Prostate gland (tissue), 2 donors: ENCODE results near the gene KDM4C. TPM values are rescaled to one million over a fixed set of nuclear protein-coding genes. Genes with fewer than 3 reads are reported as not detected.

Experiments used
- DNase-seq: peaks from one replicate; pipeline ENCODE4 v3.0.0-alpha.2; 2019; ENCODE audit warnings: low spot score
- H3K27ac ChIP-seq, 2 donors: fragments of 200-600 bp; sonication (generic); 2 replicates each; pipeline ENCODE4 v1.5.1; 2017 to 2019
- H3K27me3 ChIP-seq: fragments of 200-600 bp; sonication (generic); replicated peaks from 2 replicates; pipeline ENCODE4 v1.5.1; 2019; ENCODE audit not compliant: insufficient read depth
- H3K36me3 ChIP-seq, 2 donors: fragments of 200-600 bp; sonication (generic); 1 replicate in 1 of 2; 2 replicates in 1 of 2; pipeline versions ENCODE4 v1.5.1 to v1.8.1; 2017 to 2019
- H3K4me1 ChIP-seq: fragments of 200-600 bp; sonication (generic); replicated peaks from 2 replicates; pipeline ENCODE4 v1.5.1; 2019
- H3K4me3 ChIP-seq, 2 donors: fragments of 200-600 bp; sonication (generic); 2 replicates each; pipeline ENCODE4 v1.5.1; 2017 to 2019
- H3K9me3 ChIP-seq: fragments of 200-600 bp; sonication (generic); 2 replicates; pipeline ENCODE4 v1.5.1; 2017
- POLR2A ChIP-seq: fragments of 450-650 bp; IDR thresholded peaks from one replicate; pipeline ENCODE4 v1.6.1; 2016; ENCODE audit warnings: antibody characterized with exemption, mild to moderate bottlenecking
- POLR2AphosphoS5 ChIP-seq: sonication (generic); formaldehyde crosslinking; IDR thresholded peaks from one replicate; pipeline ENCODE4 v1.6.1; 2017; ENCODE audit warnings: antibody characterized with exemption
- WGBS: methylation state at CpG from one replicate; pipeline ENCODE4 v1.1.5; 2018; 5-methylcytosine and 5-hydroxymethylcytosine counted together
- intact Hi-C: fragments of 100-400 bp; cut with DNase I; formaldehyde crosslinking; loops from one replicate; pipeline ENCODE4 v1.14.2; 2022
- total RNA-seq, 2 donors: library from RNA; depleted of rRNA; stranded (reverse); fragments of >200 nt; gene quantifications; one replicate each; pipeline ENCODE4 v1.1.0, GENCODE V29; 2016
- TF ChIP-seq, protein P1 (sequence below), 4 experiments: fragments of 200-600 bp in 2 of 4; fragments of 450-650 bp in 2 of 4; sonication (generic) in 2 of 4; IDR thresholded peaks; 1 replicate in 3 of 4; 2 replicates in 1 of 4; pipeline ENCODE4 v1.5.1; 2016 to 2019; ENCODE audit warnings: antibody characterized with exemption in 4 of 4, mild to moderate bottlenecking in 2 of 4, moderate library complexity in 2 of 4

The KDM4C gene
- total RNA-seq, 2 donors from 2014 or later = 18.1 to 27.7 TPM

DNA sequence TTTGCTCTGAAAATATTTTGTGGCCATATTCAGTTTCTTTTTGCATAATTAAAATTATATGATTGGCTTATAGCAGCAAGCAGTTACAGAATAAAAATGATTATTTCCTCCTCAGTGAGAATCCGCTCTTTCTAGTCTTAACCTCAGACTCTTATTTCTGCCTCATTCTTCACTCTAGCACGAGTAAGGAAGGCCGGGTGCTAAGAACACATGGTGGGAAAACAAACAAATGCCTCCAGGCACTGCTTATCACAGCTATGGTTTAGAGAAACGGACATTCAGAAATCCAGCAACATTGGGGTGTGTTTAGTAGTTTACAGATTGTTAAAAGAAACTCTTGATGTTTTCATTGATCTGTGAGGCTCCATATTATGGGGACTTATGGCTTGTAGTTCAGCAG, 168.7 kb downstream of the KDM4C start:
- intact Hi-C loops = no loop called here
- TF ChIP-seq POLR2A = no peak
- TF ChIP-seq, protein P1, sequence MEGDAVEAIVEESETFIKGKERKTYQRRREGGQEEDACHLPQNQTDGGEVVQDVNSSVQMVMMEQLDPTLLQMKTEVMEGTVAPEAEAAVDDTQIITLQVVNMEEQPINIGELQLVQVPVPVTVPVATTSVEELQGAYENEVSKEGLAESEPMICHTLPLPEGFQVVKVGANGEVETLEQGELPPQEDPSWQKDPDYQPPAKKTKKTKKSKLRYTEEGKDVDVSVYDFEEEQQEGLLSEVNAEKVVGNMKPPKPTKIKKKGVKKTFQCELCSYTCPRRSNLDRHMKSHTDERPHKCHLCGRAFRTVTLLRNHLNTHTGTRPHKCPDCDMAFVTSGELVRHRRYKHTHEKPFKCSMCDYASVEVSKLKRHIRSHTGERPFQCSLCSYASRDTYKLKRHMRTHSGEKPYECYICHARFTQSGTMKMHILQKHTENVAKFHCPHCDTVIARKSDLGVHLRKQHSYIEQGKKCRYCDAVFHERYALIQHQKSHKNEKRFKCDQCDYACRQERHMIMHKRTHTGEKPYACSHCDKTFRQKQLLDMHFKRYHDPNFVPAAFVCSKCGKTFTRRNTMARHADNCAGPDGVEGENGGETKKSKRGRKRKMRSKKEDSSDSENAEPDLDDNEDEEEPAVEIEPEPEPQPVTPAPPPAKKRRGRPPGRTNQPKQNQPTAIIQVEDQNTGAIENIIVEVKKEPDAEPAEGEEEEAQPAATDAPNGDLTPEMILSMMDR (IDR thresholded peaks at IDR 0.05) = no peak
- no peak for TF ChIP-seq POLR2AphosphoS5
- no peaks in the 10 kb centered on the region for H3K27me3 ChIP-seq
- DNase-seq = no peak
- no peak overlapping the region for H3K27ac ChIP-seq
- no peaks in the 10 kb centered on the region for H3K4me1 ChIP-seq
- WGBS = 83% methylated on average over 4 of the region's 4 CpGs
- no peaks in the 10 kb centered on the region for H3K9me3 ChIP-seq
- H3K36me3 ChIP-seq = no peaks in the 10 kb centered on the region
- no peak overlapping the region for H3K4me3 ChIP-seq

DNA sequence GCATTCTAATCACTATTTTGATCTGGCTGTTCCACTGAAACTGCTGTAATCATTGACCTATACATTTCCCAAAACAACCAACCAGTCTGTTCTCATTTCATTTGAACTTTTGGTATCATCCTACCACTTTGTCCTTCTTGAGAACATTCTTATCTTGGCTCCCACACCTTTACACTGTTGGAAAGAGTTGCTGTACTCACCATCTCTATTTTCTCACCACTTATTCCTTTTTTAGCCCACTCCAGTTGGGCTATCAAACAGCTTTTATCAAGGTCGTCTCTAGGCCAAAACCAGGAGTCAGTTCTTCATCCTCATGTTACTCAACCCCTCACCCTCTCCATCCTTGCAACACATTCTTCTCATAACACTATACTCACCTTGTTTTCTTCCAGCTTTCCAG, 170.1 kb downstream of the KDM4C start:
- H3K4me1 ChIP-seq = no peaks in the 10 kb centered on the region
- no peak for DNase-seq
- WGBS = 87% methylated on average over 1 of the region's 1 CpG
- no peaks in the 10 kb centered on the region for H3K27me3 ChIP-seq
- H3K9me3 ChIP-seq = no peaks in the 10 kb centered on the region
- no peak overlapping the region for H3K4me3 ChIP-seq
- TF ChIP-seq POLR2A (no peak), POLR2AphosphoS5 (no peak)
- TF ChIP-seq, protein P1 (IDR thresholded peaks at IDR 0.05) = no peak
- no peaks in the 10 kb centered on the region for H3K36me3 ChIP-seq
- no peak overlapping the region for H3K27ac ChIP-seq
- intact Hi-C loops = no loop called here

DNA sequence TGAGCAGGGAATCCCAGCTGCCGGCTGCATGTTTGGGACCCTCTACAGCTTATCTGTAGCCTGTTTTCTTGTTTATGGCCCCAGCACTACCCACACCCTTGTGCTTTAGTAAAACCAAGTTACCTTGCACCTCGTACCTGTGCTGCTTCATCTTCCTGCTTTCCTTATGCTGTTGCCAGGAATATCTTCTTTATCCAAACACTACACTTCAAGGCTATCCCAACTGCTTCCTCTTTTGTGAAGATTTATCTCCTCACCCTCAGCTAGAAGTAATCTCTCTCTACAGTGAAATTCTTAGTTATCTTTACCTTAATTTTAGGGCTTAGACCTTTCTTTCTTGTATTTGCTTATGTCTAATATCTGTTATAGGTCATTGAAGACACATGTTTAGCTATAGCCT, 171.1 kb downstream of the KDM4C start:
- Histone ChIP-seq H3K27ac (no peak overlapping the region), H3K36me3 (no peaks in the 10 kb centered on the region), H3K4me1 (no peaks in the 10 kb centered on the region), H3K27me3 (no peaks in the 10 kb centered on the region), H3K4me3 (no peak overlapping the region), H3K9me3 (no peaks in the 10 kb centered on the region)
- TF ChIP-seq, protein P1 (IDR thresholded peaks at IDR 0.05) = no peak
- TF ChIP-seq POLR2A (no peak), POLR2AphosphoS5 (no peak)
- intact Hi-C loops = no loop called here
- 71% methylated on average over 2 of the region's 2 CpGs for WGBS
- DNase-seq = no peak

DNA sequence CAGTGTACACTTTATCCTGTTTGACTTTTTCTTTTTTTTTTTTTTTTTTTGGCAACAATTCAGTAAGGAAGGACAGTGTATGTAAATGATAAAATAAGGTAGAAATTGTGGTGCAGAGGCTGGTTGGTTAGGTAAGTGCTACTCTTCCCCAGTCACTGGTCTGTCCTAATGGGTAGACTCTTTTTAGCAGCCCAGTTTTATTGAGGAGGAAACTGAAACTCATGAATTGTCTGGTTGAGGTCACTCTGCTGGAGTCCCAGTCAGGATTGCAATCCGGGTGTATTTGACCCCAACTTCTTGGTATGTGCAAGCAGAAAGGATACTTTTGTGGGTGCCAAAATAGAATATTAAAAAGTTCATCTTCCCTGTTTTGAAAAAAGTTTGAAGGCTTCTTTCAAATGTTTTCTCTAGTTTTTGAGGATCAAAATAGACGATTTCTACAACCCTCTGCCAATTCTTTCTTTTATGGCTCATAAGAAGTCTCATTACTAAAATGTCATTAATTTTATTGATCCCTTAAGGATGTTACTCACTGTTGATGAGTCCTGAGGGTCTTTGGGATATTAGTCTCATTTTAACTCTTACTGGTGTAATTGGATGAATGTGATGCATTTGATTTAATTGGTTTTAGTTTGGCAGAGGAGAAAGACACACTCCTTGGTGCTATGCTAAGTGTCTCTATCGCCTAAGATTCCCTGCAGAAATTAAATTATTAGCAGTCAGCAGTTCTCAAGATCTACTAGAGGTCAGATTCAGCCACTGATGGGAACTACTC, 171.9 kb downstream of the KDM4C start:
- intact Hi-C loops = no loop called here
- TF ChIP-seq, protein P1 (IDR thresholded peaks at IDR 0.05) = no peak
- TF ChIP-seq POLR2A (no peak), POLR2AphosphoS5 (no peak)
- Histone ChIP-seq H3K4me3 (no peak overlapping the region), H3K36me3 (no peaks in the 10 kb centered on the region), H3K9me3 (no peaks in the 10 kb centered on the region), H3K27ac (no peak overlapping the region), H3K27me3 (no peaks in the 10 kb centered on the region), H3K4me1 (no peaks in the 10 kb centered on the region)
- 63% methylated on average over 3 of the region's 3 CpGs for WGBS
- DNase-seq = no peak

DNA sequence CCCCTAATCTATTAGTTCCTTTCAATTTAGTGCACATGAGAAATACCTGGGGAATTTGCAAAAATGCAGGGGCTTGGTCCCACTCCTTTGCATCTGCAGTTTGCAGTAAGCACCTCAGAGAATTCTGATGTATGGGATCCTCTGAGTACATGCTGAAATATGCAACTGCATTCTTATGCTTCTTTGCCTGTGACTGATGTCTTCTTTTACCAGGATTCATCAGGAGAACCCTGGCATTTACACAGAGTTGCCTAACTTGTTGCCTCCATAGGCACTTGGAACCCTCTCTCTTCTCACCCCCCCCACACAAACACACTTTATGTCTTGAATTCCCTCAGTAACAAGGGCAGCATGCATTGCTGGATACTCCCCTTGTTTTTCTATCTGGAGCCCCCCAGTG, 173.1 kb downstream of the KDM4C start:
- TF ChIP-seq, protein P1 (IDR thresholded peaks at IDR 0.05) = no peak
- TF ChIP-seq POLR2AphosphoS5 (no peak), POLR2A (no peak)
- H3K4me1 ChIP-seq = no peaks in the 10 kb centered on the region
- no peaks in the 10 kb centered on the region for H3K9me3 ChIP-seq
- no peaks in the 10 kb centered on the region for H3K36me3 ChIP-seq
- no peaks in the 10 kb centered on the region for H3K27me3 ChIP-seq
- intact Hi-C loops = no loop called here
- H3K27ac ChIP-seq = no peak overlapping the region
- DNase-seq = no peak
- H3K4me3 ChIP-seq = no peak overlapping the region
